ENCODE measurements around the gene VSTM5.
"Not testable (repeated sequence)": the region's sequence is repeated elsewhere in the genome, so short reads cannot be mapped to it uniquely, and the experiment has no call there.

VSTM5 gene, protein sequence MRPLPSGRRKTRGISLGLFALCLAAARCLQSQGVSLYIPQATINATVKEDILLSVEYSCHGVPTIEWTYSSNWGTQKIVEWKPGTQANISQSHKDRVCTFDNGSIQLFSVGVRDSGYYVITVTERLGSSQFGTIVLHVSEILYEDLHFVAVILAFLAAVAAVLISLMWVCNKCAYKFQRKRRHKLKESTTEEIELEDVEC

GRCh38 chr11:93850594-93851018 is at the start of gene VSTM5:
Gene VSTM5, minus strand, starts transcription at chr11:93850618. Its CDS starts 116 bp downstream, at chr11:93850502.
- DNase-seq (ENCODE audit: low read depth in 2 of 3, low spot score in 1 of 3) = no peak

DNA sequence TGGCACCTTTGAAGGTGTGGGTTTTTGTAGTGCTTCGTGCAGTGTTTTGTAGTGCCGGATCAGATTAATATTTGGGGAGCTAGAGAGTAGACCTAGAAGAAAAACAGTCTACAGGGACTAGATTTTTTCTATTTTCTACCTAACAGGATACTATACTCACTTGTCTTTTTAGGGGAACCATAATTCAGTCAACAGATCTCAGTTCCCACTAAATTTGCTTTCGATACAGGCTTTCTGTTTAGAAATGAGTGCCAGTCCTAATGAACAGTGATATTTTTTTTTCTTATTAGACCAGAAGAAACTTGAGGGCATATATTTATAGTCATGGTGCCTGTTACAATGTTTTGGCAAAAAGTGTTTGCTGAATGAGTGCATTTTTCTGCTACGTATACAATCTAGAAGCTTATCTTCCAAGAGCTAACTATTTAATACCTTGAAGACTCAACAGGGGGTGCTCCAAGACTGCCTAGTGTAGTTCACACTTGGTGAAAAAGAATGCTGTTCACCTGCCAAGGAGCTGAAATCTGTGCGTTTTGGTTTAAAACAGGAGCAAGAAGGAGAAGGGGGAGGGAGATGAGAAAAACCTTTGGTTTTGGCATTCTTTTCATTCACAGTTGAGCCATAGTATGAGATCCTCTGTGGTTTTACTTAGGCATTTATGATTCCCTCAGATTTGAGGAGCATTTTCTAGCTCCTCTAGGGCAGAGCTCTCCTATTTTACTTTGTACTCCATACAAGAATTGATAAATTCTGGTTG is 44.9 kb upstream of the VSTM5 start:
- DNase-seq (ENCODE audit: low read depth in 2 of 3, low spot score in 1 of 3) = peak in 1 of 3 donors; percentile 13

DNA sequence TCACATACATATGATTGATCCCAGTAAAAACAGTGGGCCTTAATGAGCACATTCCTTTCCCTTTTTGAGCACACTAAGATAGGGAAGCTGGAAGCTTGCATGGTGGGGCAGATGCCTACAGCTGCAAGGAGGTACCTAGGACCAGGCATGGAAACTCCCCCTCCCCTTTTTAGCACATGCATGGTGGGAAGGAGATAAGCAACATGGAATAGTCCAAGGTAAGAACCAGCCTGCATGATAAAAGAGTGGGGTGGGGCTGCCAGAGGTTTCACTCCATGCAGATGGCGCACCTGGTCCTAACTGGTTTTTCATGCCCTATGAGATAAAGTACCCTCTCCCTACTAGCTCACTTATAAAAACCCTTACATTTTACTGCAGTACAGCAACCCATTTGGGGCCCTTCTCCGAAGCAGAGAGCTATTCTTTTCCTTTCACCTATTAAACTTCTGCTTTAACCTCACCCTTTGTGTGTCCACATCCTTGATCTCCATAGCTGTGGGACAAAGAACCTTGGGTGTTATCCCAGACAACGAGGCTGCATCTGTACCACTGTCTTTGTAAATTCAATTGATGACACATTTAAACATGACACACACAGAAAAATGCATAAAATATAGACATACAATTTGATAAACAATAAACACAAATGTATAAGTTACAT is 40.1 kb upstream of the VSTM5 start:
- DNase-seq (ENCODE audit: low read depth in 2 of 3, low spot score in 1 of 3) = no peak

DNA sequence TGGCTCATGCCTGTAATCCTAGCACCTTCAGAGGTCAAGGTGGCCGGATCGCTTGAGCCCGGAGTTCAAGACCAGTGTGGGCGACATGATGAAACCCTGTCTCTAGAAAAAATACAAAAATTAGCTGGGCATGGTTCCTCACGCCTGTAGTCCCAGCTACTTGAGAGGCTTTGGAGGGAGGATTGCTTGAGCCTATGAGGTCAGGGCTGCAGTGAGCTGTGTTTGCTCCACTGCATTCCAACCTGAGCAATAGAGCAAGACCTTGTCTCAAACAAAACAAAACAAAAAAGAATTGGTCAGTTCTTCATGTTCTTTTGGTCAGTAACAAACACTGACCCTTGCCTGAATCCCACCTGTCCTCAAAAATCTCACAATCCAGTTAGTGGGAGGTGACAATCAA is 36.7 kb upstream of the VSTM5 start:
- no peak for DNase-seq (ENCODE audit: low read depth in 2 of 3, low spot score in 1 of 3)

GRCh38 chr11:93879114-93879513 is 28.7 kb upstream of the VSTM5 start:
- not testable (repeated sequence) for DNase-seq (ENCODE audit: low read depth in 2 of 3, low spot score in 1 of 3)

- DNase-seq (ENCODE audit: low read depth in 2 of 3, low spot score in 1 of 3) = no peak
These were observed 25.2 kb upstream of the VSTM5 start for GRCh38 chr11:93875637-93876036.

GRCh38 chr11:93871526-93871925 is 21.1 kb upstream of the VSTM5 start:
- DNase-seq (ENCODE audit: low read depth in 2 of 3, low spot score in 1 of 3) = no peak

GRCh38 chr11:93870616-93871015 is 20.2 kb upstream of the VSTM5 start:
- DNase-seq (ENCODE audit: low read depth in 2 of 3, low spot score in 1 of 3) = no peak

GRCh38 chr11:93869830-93870229 is 19.4 kb upstream of the VSTM5 start:
- no peak for DNase-seq (ENCODE audit: low read depth in 2 of 3, low spot score in 1 of 3)

DNA sequence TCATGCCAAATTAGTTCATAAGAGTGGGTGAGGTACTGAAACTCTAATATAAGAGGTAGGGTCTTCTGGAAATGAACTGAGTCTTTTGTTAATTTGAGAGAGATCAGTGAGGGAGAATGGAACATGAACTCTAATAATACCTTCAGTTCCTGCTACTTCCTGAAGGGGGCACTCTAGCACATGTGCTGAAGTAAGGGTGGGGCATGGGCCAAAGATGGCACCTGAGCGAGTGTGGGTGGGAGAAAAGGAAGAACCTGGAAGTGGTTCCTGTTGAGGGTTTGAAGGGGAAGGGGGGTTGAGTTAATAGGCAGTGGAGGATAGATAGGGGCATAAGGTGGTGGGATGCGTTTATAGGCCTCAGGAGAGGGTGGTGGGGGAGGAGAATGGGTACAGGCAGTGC is 18.0 kb upstream of the VSTM5 start:
- not testable (repeated sequence) for DNase-seq (ENCODE audit: low read depth in 2 of 3, low spot score in 1 of 3)

GRCh38 chr11:93861808-93862207 is 11.4 kb upstream of the VSTM5 start:
- no peak for DNase-seq (ENCODE audit: low read depth in 2 of 3, low spot score in 1 of 3)

DNA sequence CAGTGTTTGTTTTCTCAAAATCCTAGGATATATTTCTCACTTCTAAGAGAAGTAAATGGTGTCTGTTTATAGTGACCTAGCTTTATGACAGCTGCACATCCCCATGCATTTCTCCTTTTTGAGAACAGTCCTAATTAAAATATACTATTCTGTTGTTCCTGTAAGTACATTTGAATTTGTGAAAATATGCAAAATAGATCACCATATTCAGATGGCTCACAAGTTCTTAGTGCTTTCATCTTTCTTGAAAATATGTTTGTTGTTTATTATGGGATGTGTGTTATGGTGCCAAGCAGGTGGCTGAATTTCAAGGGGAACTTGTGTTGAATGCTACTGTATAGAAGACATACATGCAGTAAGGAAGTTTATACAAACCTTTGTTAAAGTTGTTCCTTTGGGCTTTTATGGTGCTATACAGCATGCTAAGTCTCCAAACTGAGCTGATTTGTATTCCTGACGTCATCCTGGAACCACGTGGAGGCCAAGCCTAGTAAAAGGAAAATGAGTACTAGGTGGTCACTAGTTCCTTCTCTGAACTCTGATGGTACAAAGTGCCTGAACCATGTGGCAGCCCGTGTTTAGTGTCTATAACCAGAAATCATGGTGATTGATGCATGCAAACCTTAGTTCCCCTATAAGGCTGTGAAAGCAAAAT is 7.8 kb upstream of the VSTM5 start:
- DNase-seq (ENCODE audit: low read depth in 2 of 3, low spot score in 1 of 3) = no peak

DNA sequence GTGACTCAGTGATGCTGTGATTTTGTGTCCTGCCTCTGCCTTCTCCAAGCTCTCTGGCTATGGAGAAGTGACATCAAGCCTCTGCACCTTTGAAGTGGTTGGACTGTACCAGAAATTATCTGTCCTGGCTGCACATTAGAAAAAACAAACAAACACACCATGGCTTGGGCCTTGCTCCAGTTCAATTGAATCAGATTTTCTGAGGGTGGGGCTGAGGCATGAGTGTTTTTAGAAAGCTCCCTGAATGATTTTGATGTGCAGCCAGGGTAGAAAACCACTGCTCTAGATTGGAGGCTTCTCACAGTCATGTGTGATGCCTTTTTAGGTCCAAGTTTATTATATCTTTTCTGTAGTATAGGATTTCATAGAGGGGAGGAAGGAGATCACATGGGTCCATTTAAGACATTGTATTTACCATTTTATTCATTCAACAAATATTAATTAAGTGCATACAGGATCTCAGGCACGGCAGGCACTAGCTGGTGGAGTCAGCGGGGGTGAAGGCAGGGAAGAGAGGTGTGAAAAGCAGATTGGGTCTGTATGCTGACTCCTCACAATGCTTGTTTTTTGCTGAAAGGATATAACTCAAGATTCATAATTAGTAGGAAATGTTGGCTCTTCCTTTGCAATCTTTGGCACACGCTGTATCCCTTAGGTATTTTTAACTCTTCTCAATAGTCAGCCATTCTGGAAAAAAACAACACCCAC is 7.1 kb upstream of the VSTM5 start:
- DNase-seq (ENCODE audit: low read depth in 2 of 3, low spot score in 1 of 3) = no peak

DNA sequence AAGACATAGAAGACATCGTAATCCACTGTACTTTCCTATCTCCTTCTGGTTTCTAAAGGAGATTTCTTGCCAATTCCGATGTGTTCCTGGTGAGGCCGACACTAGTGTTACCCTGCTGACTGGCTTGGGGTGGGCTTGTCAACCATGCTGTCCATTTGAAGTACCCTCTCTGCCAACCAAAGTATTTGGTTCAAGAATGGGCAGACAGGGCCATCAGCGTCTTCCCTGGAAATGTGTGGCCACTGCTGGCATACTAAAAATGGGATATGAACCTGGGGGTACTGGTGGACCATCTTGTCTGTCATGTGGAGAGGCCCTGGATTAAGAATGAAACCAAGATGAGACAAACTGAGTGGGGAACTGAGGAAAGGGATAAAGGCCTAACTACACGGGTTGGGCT is 1.8 kb upstream of the VSTM5 start:
- DNase-seq (ENCODE audit: low read depth in 2 of 3, low spot score in 1 of 3) = no peak

DNA sequence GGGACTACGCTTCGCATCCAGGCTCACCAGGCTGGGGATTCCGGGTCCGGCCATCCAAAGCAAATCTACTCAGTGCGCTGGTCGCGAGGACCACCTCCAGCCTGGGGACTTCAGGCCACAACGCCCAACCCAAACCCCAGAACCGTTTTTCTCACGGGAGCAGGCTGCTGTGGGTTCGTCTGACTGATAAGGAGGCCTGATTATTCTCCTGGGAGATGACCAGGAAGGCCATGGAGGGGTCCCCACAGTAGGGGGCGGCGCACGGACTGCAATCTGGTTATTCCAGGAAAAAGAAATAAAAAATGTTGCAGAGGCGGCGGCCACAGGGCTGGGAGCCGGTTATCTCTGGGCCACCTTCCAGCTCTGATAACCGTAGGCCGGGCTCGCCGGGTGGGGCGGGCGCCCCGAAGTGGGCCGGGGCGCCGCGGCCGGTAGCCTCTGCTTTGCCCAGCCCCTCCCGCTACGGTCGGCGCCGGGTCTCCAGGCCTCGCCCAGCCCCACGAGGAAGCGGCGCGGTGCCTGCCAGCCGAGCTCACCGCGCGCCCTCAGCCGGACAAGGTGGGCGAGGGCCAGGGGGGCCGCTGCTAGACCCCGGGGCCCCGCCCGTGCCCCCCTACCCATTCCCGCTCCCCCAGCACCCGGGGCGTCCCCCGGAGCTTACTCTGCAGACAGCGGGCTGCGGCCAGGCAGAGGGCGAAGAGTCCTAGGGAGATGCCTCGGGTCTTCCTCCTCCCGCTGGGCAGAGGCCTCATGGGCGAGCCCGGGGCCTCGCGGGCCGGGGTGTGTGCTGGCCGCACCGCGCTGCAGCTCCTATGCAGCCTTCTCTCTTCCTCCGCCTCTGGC is 446 bp downstream of the VSTM5 start:
- DNase-seq (ENCODE audit: low read depth in 2 of 3, low spot score in 1 of 3) = no peak

DNA sequence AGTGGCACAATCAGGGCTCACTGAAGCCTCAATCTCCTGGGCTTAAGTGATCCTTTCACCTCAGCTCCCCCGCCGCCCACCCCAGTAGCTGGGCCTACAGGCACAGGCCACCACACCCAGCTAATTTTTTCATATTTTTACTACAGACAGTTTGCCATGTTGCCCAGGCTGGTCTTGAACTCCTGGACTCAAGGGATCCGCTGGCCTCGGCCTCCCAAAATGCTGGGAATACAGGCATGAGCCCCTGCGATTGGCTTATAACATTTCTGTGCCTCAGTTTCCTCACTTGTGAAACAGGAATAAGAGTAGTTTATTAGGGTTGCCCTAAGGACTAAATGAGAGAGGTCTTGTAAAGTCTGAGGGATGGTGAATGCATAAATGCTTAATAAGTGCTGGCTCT is 1.2 kb downstream of the VSTM5 start:
- DNase-seq (ENCODE audit: low read depth in 2 of 3, low spot score in 1 of 3) = no peak

- no peak for DNase-seq (ENCODE audit: low read depth in 2 of 3, low spot score in 1 of 3)
These were observed 4.0 kb downstream of the VSTM5 start for GRCh38 chr11:93846411-93846810.

- DNase-seq (ENCODE audit: low read depth in 2 of 3, low spot score in 1 of 3) = no peak
These were observed 5.0 kb downstream of the VSTM5 start for GRCh38 chr11:93845181-93846092.

DNA sequence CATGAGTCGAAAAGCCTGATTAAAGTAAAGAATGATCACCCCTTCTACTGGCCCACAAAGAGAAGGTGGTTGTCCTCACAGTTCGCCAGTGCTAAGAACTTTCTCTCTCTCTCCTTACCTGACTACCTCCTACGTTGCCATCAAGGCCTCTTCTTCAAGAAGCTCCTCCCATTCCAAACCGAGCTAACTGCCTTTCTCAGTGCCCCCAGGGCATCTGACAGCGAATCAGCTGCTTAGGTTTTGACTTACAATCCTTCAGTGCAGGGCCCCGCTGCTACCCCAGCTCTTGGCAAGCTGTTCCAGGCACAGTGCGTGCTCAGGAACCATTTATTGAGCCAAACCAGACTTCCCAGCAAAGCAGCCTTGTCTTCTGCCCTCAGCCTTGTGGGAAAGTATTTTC is 5.8 kb downstream of the VSTM5 start:
- DNase-seq (ENCODE audit: low read depth in 2 of 3, low spot score in 1 of 3) = no peak

All from stimulated activated CD4-positive, alpha-beta T cell treated with anti-CD3 and anti-CD28 coated beads, Interleukin-12 subunit alpha, Interleukin-12 subunit beta, amount 100 ng/mL, for 48 hours (primary cell).